WTC11 (cell line): ENCODE measurements around the gene LHX2.

Source experiments
- SMAD4 ChIP-seq: sonication (generic); formaldehyde crosslinking; IDR thresholded peaks from 2 replicates; pipeline ENCODE4 v1.8.0; 2022; ENCODE audit warnings: mild to moderate bottlenecking, missing genetic modification reagents
- TP53 ChIP-seq: sonication (generic); formaldehyde crosslinking; IDR thresholded peaks from 2 replicates; pipeline ENCODE4 v1.8.1; 2023; ENCODE audit warnings: mild to moderate bottlenecking, missing genetic modification reagents
- TF ChIP-seq, protein P1 (sequence below): fragments of 200-600 bp; IDR thresholded peaks from 2 replicates; pipeline ENCODE4 v1.8.0; 2022; ENCODE audit warnings: antibody characterized with exemption
- TF ChIP-seq, protein P2 (sequence below): sonication (generic); formaldehyde crosslinking; IDR thresholded peaks from 2 replicates; pipeline ENCODE4 v1.8.0; 2022; ENCODE audit warnings: mild to moderate bottlenecking, missing genetic modification reagents
- TF ChIP-seq, protein P3 (sequence below): fragments of 250-450 bp; sonication (Bioruptor Pico); IDR thresholded peaks from 2 replicates; pipeline ENCODE4 v1.9.0; 2021; ENCODE audit warnings: mild to moderate bottlenecking
- TF ChIP-seq, protein P4 (sequence below): fragments of 250-450 bp; sonication (Bioruptor Pico); conservative IDR thresholded peaks from 2 replicates; pipeline ENCODE4 v1.9.0; 2021; ENCODE audit warnings: mild to moderate bottlenecking
- TF ChIP-seq, protein P5 (sequence below): sonication (generic); formaldehyde crosslinking; IDR thresholded peaks from 2 replicates; pipeline ENCODE4 v1.8.0; 2023; ENCODE audit warnings: mild to moderate bottlenecking, missing genetic modification reagents
- TF ChIP-seq, protein P6 (sequence below): fragments of 250-450 bp; sonication (Bioruptor Pico); IDR thresholded peaks from 2 replicates; pipeline ENCODE4 v1.9.0; 2021; ENCODE audit warnings: mild to moderate bottlenecking

- TF ChIP-seq, protein P1, sequence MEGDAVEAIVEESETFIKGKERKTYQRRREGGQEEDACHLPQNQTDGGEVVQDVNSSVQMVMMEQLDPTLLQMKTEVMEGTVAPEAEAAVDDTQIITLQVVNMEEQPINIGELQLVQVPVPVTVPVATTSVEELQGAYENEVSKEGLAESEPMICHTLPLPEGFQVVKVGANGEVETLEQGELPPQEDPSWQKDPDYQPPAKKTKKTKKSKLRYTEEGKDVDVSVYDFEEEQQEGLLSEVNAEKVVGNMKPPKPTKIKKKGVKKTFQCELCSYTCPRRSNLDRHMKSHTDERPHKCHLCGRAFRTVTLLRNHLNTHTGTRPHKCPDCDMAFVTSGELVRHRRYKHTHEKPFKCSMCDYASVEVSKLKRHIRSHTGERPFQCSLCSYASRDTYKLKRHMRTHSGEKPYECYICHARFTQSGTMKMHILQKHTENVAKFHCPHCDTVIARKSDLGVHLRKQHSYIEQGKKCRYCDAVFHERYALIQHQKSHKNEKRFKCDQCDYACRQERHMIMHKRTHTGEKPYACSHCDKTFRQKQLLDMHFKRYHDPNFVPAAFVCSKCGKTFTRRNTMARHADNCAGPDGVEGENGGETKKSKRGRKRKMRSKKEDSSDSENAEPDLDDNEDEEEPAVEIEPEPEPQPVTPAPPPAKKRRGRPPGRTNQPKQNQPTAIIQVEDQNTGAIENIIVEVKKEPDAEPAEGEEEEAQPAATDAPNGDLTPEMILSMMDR, result no peak
- TF ChIP-seq, protein P2, sequence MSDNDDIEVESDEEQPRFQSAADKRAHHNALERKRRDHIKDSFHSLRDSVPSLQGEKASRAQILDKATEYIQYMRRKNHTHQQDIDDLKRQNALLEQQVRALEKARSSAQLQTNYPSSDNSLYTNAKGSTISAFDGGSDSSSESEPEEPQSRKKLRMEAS, result no peak
- TF ChIP-seq, protein P3, sequence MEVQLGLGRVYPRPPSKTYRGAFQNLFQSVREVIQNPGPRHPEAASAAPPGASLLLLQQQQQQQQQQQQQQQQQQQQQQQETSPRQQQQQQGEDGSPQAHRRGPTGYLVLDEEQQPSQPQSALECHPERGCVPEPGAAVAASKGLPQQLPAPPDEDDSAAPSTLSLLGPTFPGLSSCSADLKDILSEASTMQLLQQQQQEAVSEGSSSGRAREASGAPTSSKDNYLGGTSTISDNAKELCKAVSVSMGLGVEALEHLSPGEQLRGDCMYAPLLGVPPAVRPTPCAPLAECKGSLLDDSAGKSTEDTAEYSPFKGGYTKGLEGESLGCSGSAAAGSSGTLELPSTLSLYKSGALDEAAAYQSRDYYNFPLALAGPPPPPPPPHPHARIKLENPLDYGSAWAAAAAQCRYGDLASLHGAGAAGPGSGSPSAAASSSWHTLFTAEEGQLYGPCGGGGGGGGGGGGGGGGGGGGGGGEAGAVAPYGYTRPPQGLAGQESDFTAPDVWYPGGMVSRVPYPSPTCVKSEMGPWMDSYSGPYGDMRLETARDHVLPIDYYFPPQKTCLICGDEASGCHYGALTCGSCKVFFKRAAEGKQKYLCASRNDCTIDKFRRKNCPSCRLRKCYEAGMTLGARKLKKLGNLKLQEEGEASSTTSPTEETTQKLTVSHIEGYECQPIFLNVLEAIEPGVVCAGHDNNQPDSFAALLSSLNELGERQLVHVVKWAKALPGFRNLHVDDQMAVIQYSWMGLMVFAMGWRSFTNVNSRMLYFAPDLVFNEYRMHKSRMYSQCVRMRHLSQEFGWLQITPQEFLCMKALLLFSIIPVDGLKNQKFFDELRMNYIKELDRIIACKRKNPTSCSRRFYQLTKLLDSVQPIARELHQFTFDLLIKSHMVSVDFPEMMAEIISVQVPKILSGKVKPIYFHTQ (CRISPR knock-in tag), result no peak
- TF ChIP-seq, protein P4, sequence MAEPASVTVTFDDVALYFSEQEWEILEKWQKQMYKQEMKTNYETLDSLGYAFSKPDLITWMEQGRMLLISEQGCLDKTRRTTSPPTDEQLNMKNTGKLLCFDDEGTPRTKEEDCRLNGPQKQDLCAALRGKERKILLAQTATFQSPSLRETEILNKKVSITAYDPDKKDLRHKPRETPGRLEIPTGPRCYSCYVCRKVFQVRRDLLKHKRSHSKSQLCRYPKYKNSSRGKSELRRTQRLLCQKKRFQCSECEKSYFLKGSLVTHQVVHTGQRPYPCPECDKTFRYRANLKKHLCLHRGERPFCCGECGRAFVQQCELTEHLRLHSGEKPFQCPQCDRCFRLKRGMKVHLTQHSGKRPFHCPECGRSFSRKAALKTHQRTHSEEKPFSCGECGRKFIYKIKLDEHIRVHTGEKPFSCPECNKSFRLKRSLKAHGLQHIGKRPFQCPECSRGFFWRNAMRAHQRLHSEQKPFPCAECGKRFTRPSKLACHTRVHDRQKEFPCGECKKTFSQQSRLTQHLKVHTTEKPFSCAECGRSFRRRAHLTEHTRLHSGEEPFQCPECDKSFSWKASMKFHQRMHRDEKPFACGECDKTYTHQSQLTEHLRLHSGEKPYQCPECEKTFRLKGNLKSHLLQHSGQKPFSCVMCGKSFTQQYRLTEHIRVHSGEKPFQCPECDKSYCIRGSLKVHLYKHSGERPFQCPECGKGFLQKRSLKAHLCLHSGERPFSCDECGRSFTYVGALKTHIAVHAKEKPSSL (CRISPR knock-in tag), result no peak
- TF ChIP-seq, protein P5, sequence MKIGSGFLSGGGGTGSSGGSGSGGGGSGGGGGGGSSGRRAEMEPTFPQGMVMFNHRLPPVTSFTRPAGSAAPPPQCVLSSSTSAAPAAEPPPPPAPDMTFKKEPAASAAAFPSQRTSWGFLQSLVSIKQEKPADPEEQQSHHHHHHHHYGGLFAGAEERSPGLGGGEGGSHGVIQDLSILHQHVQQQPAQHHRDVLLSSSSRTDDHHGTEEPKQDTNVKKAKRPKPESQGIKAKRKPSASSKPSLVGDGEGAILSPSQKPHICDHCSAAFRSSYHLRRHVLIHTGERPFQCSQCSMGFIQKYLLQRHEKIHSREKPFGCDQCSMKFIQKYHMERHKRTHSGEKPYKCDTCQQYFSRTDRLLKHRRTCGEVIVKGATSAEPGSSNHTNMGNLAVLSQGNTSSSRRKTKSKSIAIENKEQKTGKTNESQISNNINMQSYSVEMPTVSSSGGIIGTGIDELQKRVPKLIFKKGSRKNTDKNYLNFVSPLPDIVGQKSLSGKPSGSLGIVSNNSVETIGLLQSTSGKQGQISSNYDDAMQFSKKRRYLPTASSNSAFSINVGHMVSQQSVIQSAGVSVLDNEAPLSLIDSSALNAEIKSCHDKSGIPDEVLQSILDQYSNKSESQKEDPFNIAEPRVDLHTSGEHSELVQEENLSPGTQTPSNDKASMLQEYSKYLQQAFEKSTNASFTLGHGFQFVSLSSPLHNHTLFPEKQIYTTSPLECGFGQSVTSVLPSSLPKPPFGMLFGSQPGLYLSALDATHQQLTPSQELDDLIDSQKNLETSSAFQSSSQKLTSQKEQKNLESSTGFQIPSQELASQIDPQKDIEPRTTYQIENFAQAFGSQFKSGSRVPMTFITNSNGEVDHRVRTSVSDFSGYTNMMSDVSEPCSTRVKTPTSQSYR (CRISPR knock-in tag), result no peak
- TF ChIP-seq, protein P6, sequence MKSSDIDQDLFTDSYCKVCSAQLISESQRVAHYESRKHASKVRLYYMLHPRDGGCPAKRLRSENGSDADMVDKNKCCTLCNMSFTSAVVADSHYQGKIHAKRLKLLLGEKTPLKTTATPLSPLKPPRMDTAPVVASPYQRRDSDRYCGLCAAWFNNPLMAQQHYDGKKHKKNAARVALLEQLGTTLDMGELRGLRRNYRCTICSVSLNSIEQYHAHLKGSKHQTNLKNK, result no peak
- no peak for TF ChIP-seq TP53
- no peak for TF ChIP-seq SMAD4
Measured at GRCh38 chr9:124060844-124061605, 49.5 kb downstream of the LHX2 start.
